CD4-positive, alpha-beta T cell treated with Interleukin-12 subunit alpha and Interleukin-12 subunit beta, for 1 hour (primary cell): ENCODE results near the gene DHPS.
A peak's percentile ranks its signal among the peaks of the same experiment; 100 is the strongest.
"Not testable (repeated sequence)": the region's sequence is repeated elsewhere in the genome, so short reads cannot be mapped to it uniquely, and the experiment has no call there.

Experiments used
- DNase-seq: peaks from one replicate; pipeline ENCODE4 v3.0.0-alpha.2; 2020

DHPS gene

GRCh38 chr19:12670159-12670928 lies 11.3 kb downstream of the DHPS start:
- no peak for DNase-seq

GRCh38 chr19:12669270-12670158 lies 12.2 kb downstream of the DHPS start:
- DNase-seq, result peak; percentile 82

- DNase-seq, result peak; percentile 84
Measured at GRCh38 chr19:12668932-12669269, 12.8 kb downstream of the DHPS start.

- no peak for DNase-seq
Measured at GRCh38 chr19:12668346-12668745, 13.3 kb downstream of the DHPS start.

GRCh38 chr19:12667731-12668302 lies 13.9 kb downstream of the DHPS start:
- no peak for DNase-seq

GRCh38 chr19:12666265-12667048 lies 15.2 kb downstream of the DHPS start, which contains the start of the genes MAN2B1 and WDR83:
MAN2B1 (minus strand) TSS chr19:12666742; CDS start chr19:12666701, 41 bp downstream.
WDR83 (plus strand) TSS chr19:12666807; CDS start chr19:12669791, 2,984 bp downstream.
- peak; percentile 83 for DNase-seq

- DNase-seq, result peak; percentile 14
Measured at GRCh38 chr19:12665671-12666264, 15.9 kb downstream of the DHPS start.

GRCh38 chr19:12665281-12665573 lies 16.5 kb downstream of the DHPS start:
- DNase-seq, result peak; percentile 68

GRCh38 chr19:12664406-12665280 lies 17.0 kb downstream of the DHPS start:
- no peak for DNase-seq

GRCh38 chr19:12660980-12661379 lies 20.7 kb downstream of the DHPS start:
- no peak for DNase-seq

GRCh38 chr19:12657966-12658365 lies 23.7 kb downstream of the DHPS start:
- no peak for DNase-seq

- DNase-seq, result no peak
Measured at GRCh38 chr19:12656899-12657571, 24.6 kb downstream of the DHPS start.

- DNase-seq, result no peak
Measured at GRCh38 chr19:12655546-12655945, 26.1 kb downstream of the DHPS start.

- no peak for DNase-seq
Measured at GRCh38 chr19:12652219-12652618, 29.5 kb downstream of the DHPS start.

GRCh38 chr19:12649941-12650340 lies 31.7 kb downstream of the DHPS start:
- no peak for DNase-seq

- DNase-seq, result no peak
Measured at GRCh38 chr19:12648088-12648487, 33.6 kb downstream of the DHPS start.

GRCh38 chr19:12647490-12648071 lies 34.1 kb downstream of the DHPS start:
- DNase-seq, result peak; percentile 40

GRCh38 chr19:12647047-12647446 lies 34.6 kb downstream of the DHPS start:
- no peak for DNase-seq

GRCh38 chr19:12646551-12646950 lies 35.1 kb downstream of the DHPS start:
- no peak for DNase-seq

- DNase-seq, result not testable (repeated sequence)
Measured at GRCh38 chr19:12643716-12644115, 38.0 kb downstream of the DHPS start.
